Astrocyte (in vitro differentiated cells and primary cell): ENCODE results near the gene KLF2. TPM values are rescaled to one million over a fixed set of nuclear protein-coding genes. Genes with fewer than 3 reads are reported as not detected.

Experiments used
- DNase-seq: peaks from one replicate; pipeline ENCODE4 v3.0.0-alpha.2; 2010; ENCODE audit warnings: low read depth
- FAIRE-seq: peaks from 2 replicates; lab custom pipeline; 2011; peaks lifted over from hg19 to GRCh38; lab: Jason Lieb, UNC
- H2AFZ ChIP-seq: 2 replicates; pipeline ENCODE4 v1.6.0; 2012; ENCODE audit warnings: low read depth, low read length, inconsistent platforms
- H3K27ac ChIP-seq: 2 replicates; pipeline ENCODE4 v1.5.1; 2011; ENCODE audit warnings: low read depth, low read length, inconsistent platforms
- H3K27me3 ChIP-seq: 2 replicates; pipeline ENCODE4 v1.6.0; 2011; ENCODE audit warnings: low read length, inconsistent platforms; ENCODE audit not compliant: insufficient read depth
- H3K36me3 ChIP-seq: 2 replicates; pipeline ENCODE4 v1.5.1; 2011; ENCODE audit warnings: low read length, inconsistent platforms; ENCODE audit not compliant: insufficient read depth
- H3K4me1 ChIP-seq: 2 replicates; pipeline ENCODE4 v1.5.1; 2011; ENCODE audit warnings: low read length, inconsistent platforms; ENCODE audit not compliant: insufficient read depth
- H3K4me2 ChIP-seq: 2 replicates; pipeline ENCODE4 v1.6.0; 2012; ENCODE audit warnings: low read length, inconsistent platforms
- H3K4me3 ChIP-seq: 2 replicates; pipeline ENCODE4 v1.5.1; 2011; ENCODE audit warnings: low read depth, mild to moderate bottlenecking, low read length, inconsistent platforms; ENCODE audit not compliant: insufficient read depth
- H3K79me2 ChIP-seq: 2 replicates; pipeline ENCODE4 v1.6.0; 2012; ENCODE audit warnings: mild to moderate bottlenecking, low read length, inconsistent platforms; ENCODE audit not compliant: insufficient read depth
- H3K9ac ChIP-seq: 2 replicates; pipeline ENCODE4 v1.6.0; 2012; ENCODE audit warnings: mild to moderate bottlenecking, low read length, inconsistent platforms
- H3K9me3 ChIP-seq: 2 replicates; pipeline ENCODE4 v1.5.1; 2012; ENCODE audit warnings: low read depth, mild to moderate bottlenecking, low read length, inconsistent platforms; ENCODE audit not compliant: insufficient read depth
- H4K20me1 ChIP-seq: 2 replicates; pipeline ENCODE4 v1.6.0; 2012; ENCODE audit warnings: low read length, inconsistent platforms; ENCODE audit not compliant: insufficient read depth
- H3K27ac Mint-ChIP-seq: one replicate; pipeline ENCODE4 v1.8.0; 2021; ENCODE audit warnings: mild to moderate bottlenecking, mixed read lengths; ENCODE audit not compliant: unreplicated experiment
- H3K27me3 Mint-ChIP-seq: one replicate; pipeline ENCODE4 v1.8.0; 2021; ENCODE audit warnings: low read depth, mixed read lengths; ENCODE audit not compliant: unreplicated experiment
- H3K36me3 Mint-ChIP-seq: one replicate; pipeline ENCODE4 v1.8.0; 2021; ENCODE audit warnings: low read depth, mixed read lengths; ENCODE audit not compliant: unreplicated experiment
- H3K4me1 Mint-ChIP-seq: one replicate; pipeline ENCODE4 v1.8.0; 2021; ENCODE audit warnings: low read depth, mixed read lengths; ENCODE audit not compliant: unreplicated experiment
- H3K4me3 Mint-ChIP-seq: one replicate; pipeline ENCODE4 v1.8.0; 2021; ENCODE audit warnings: mild to moderate bottlenecking, moderate library complexity, mixed read lengths; ENCODE audit not compliant: unreplicated experiment
- H3K9me3 Mint-ChIP-seq: one replicate; pipeline ENCODE4 v1.8.0; 2021; ENCODE audit warnings: mild to moderate bottlenecking, mixed read lengths; ENCODE audit not compliant: unreplicated experiment
- EZH2 ChIP-seq: IDR thresholded peaks from 2 replicates; pipeline ENCODE4 v1.6.1; 2012; ENCODE audit warnings: mild to moderate bottlenecking, low read length, inconsistent platforms; ENCODE audit not compliant: insufficient read depth
- total RNA-seq: library from RNA; stranded (reverse); gene quantifications from 2 replicates; pipeline ENCODE4 v1.2.1, GENCODE V29; 2021
- TF ChIP-seq, protein P1 (sequence below): IDR thresholded peaks from 2 replicates; pipeline ENCODE4 v1.5.1; 2011; ENCODE audit warnings: low read depth, mild to moderate bottlenecking, inconsistent platforms, low read length, moderate library complexity; ENCODE audit not compliant: insufficient read depth

Gene KLF2
- total RNA-seq, 1 donor from 2014 or later, result 1.9 TPM

- H2AFZ ChIP-seq, result no peak overlapping the region
- H3K4me3 Mint-ChIP-seq, result no peak overlapping the region
- H3K27ac ChIP-seq, result peak overlapping the region; percentile 61
- no peaks in the 10 kb centered on the region for H3K36me3 ChIP-seq
- H3K27me3 ChIP-seq, result no peaks in the 10 kb centered on the region
- H3K27me3 Mint-ChIP-seq, result peaks cover 18% of the 10 kb centered on the region
- H3K36me3 Mint-ChIP-seq, result no peaks in the 10 kb centered on the region
- peaks cover 8% of the 10 kb centered on the region for H3K4me1 Mint-ChIP-seq
- H3K9me3 ChIP-seq, result no peaks in the 10 kb centered on the region
- DNase-seq, result peak; percentile 98
- peaks cover 3% of the 10 kb centered on the region for H3K9me3 Mint-ChIP-seq
- TF ChIP-seq, protein P1, sequence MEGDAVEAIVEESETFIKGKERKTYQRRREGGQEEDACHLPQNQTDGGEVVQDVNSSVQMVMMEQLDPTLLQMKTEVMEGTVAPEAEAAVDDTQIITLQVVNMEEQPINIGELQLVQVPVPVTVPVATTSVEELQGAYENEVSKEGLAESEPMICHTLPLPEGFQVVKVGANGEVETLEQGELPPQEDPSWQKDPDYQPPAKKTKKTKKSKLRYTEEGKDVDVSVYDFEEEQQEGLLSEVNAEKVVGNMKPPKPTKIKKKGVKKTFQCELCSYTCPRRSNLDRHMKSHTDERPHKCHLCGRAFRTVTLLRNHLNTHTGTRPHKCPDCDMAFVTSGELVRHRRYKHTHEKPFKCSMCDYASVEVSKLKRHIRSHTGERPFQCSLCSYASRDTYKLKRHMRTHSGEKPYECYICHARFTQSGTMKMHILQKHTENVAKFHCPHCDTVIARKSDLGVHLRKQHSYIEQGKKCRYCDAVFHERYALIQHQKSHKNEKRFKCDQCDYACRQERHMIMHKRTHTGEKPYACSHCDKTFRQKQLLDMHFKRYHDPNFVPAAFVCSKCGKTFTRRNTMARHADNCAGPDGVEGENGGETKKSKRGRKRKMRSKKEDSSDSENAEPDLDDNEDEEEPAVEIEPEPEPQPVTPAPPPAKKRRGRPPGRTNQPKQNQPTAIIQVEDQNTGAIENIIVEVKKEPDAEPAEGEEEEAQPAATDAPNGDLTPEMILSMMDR, result no peak
- TF ChIP-seq EZH2, result no peak
- peaks cover 4% of the 10 kb centered on the region for H4K20me1 ChIP-seq
- no peaks in the 10 kb centered on the region for H3K79me2 ChIP-seq
- FAIRE-seq, result peak; percentile 88
- peaks cover 21% of the 10 kb centered on the region for H3K4me1 ChIP-seq
- no peak overlapping the region for H3K4me3 ChIP-seq
- H3K4me2 ChIP-seq, result peak overlapping the region; percentile 73
- H3K27ac Mint-ChIP-seq, result peak overlapping the region; percentile 78
- H3K9ac ChIP-seq, result peak overlapping the region; percentile 38
Observed at GRCh38 chr19:16315825-16316505, 8.7 kb upstream of the KLF2 start.

GRCh38 chr19:16316506-16316882, 8.1 kb upstream of the KLF2 start:
- no peak for FAIRE-seq
- no peaks in the 10 kb centered on the region for H3K36me3 ChIP-seq
- Mint-ChIP-seq H3K27ac (no peak overlapping the region), H3K9me3 (peaks cover 3% of the 10 kb centered on the region), H3K27me3 (peaks cover 18% of the 10 kb centered on the region), H3K4me3 (no peak overlapping the region), H3K36me3 (no peaks in the 10 kb centered on the region), H3K4me1 (peaks cover 8% of the 10 kb centered on the region)
- H3K79me2 ChIP-seq, result no peaks in the 10 kb centered on the region
- H3K9me3 ChIP-seq, result no peaks in the 10 kb centered on the region
- H3K4me1 ChIP-seq, result peaks cover 21% of the 10 kb centered on the region
- peak overlapping the region; percentile 8 for H3K9ac ChIP-seq
- DNase-seq, result no peak
- TF ChIP-seq, protein P1, result no peak
- TF ChIP-seq EZH2, result no peak
- H4K20me1 ChIP-seq, result peaks cover 4% of the 10 kb centered on the region
- no peaks in the 10 kb centered on the region for H3K27me3 ChIP-seq
- H3K27ac ChIP-seq, result peak overlapping the region; percentile 61
- H2AFZ ChIP-seq, result no peak overlapping the region
- H3K4me3 ChIP-seq, result no peak overlapping the region
- peak overlapping the region; percentile 73 for H3K4me2 ChIP-seq

DNA sequence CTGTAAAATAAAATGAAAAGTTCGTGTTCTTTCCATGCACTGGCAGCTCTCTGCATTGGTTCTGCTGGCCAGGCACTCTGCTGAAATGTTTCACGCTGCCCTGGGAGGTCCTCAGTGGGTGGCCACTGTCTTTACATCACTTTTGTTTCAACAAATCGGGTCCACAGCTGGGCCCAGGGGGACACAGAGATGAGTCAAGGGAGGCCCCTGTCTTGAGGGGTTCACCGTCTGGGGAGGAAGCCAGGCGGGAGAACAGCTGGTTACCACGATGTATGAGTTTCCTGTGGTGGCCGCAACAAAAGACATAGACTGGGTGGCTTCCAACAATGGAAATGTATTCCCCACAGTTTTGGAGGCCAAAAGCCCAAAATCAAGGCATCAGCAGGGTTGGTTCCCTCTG, 5.1 kb upstream of the KLF2 start:
- Histone ChIP-seq H3K9ac (no peak overlapping the region), H4K20me1 (peaks cover 4% of the 10 kb centered on the region), H2AFZ (no peak overlapping the region), H3K4me2 (peak overlapping the region; percentile 18), H3K4me3 (no peak overlapping the region), H3K9me3 (no peaks in the 10 kb centered on the region), H3K36me3 (no peaks in the 10 kb centered on the region), H3K79me2 (no peaks in the 10 kb centered on the region), H3K4me1 (peaks cover 25% of the 10 kb centered on the region), H3K27ac (no peak overlapping the region), H3K27me3 (no peaks in the 10 kb centered on the region)
- DNase-seq, result no peak
- TF ChIP-seq EZH2, result no peak
- TF ChIP-seq, protein P1, result no peak
- FAIRE-seq, result no peak
- Mint-ChIP-seq H3K36me3 (no peaks in the 10 kb centered on the region), H3K4me1 (peaks cover 8% of the 10 kb centered on the region), H3K4me3 (no peak overlapping the region), H3K27me3 (peaks cover 35% of the 10 kb centered on the region), H3K27ac (no peak overlapping the region), H3K9me3 (peaks cover 6% of the 10 kb centered on the region)
